Measurements from ENCODE around the gene UROS.
A peak's percentile ranks its signal among the peaks of the same experiment; 100 is the strongest.

Gene UROS
- total RNA-seq: 27.8 to 31.3 reads per million in 2 donors

- peak; percentile 88 for DNase-seq
Observed at GRCh38 chr10:125822878-125823662, at the start of gene UROS, which contains the start of gene BCCIP. UROS (minus strand) TSS chr10:125823258; CDS start chr10:125816499, 6,759 bp downstream. BCCIP (plus strand) TSS chr10:125823546; CDS start chr10:125823558, 12 bp downstream.

GRCh38 chr10:125871338-125871737 is 48.3 kb upstream of the UROS start:
- no peak for DNase-seq

DNA sequence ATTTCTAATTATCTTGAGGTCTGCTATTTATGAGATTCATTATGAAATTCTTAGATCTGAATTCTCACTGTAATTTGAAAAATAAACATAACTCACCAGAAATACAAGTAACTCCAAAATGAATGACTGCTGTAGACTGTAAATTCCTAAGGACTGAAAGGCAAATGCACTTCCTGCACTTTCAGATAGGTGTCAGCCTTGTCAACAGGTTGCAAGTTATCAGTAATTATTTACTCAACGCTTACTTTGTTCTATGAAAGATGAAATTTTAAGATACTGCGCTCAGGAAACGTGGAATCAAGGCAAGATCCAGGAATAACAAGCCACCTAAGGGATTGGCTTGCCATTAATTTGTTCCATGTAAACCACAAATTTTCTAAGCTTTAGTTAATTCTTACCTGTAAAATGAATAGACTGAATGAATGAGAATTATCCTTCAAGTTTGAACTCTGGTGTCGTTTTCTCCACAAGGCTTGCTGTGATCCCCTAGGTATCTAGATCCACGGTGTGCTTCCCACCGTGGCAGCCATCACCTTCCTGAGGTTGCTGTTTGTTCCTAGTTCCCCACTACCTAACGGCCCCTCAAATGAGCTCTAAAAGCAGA is 45.4 kb upstream of the UROS start:
- DNase-seq: no peak

GRCh38 chr10:125866421-125867029 is 43.5 kb upstream of the UROS start:
- no peak for DNase-seq

DNA sequence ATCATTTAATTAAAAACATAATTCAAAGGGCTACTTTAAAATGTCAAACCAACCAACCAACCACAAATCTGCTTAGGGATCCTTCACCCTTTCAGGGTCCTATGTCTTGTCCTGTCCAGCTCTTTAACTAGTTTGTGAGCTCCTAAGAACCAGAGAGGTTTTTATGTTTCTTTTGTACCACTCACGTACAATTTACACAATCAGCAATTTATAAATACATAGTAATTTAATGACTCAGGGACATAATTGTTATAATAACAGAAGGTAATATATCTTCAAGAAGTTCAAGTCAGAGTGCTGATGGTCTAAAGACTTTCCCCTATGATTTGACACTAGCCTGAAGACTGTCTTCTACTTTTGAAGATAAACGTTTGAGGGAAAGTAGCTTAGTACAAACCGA is 42.1 kb upstream of the UROS start:
- no peak for DNase-seq

GRCh38 chr10:125859128-125859817 is 36.2 kb upstream of the UROS start:
- no peak for DNase-seq

DNA sequence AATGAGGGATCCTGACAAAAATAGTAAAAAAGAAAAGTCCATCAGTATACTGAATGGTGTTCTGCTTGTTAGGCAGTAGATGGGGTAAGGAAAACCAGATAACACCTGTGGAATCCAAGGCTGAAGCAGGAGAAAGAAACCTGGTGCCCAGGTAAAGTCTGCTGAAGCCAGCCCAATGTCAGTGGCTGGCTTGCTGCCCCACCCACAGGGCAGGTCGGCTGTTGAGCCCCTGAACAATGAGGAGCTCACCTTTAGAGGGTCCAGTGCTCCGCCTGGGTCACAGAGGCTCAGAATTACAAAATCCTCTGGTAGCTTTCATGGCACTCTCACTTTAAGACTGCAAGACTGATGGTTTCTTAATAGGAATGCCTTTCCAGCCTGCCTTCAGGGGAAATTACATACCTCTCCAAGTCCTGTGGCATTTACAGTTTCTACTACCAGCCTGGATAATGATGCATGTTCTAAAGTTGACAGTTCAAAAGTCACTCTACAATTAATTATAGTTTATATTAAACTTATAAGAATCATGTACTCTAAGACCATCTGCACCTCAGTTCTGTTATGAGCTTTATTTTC is 34.2 kb upstream of the UROS start:
- no peak for DNase-seq

DNA sequence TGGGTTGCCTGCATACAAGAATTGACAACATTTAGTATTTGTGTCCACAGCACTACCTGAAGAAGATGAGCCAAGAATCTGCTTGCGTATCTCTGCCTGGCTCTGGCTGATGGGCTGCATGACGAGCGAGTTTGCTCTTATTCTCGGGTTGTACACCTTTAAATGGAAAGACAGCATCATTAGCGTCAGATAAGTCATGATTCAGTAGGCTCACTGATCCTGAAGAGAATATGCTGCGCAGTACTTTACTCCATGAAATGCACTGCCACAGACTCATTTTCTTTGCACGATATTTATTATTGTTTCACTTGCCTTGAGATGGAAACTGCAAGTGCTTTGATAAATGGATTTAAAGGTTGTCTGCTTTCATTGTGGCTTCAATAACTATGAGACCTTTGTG is 29.4 kb upstream of the UROS start:
- DNase-seq: no peak

GRCh38 chr10:125850766-125851731 is 28.0 kb upstream of the UROS start:
- no peak for DNase-seq

DNA sequence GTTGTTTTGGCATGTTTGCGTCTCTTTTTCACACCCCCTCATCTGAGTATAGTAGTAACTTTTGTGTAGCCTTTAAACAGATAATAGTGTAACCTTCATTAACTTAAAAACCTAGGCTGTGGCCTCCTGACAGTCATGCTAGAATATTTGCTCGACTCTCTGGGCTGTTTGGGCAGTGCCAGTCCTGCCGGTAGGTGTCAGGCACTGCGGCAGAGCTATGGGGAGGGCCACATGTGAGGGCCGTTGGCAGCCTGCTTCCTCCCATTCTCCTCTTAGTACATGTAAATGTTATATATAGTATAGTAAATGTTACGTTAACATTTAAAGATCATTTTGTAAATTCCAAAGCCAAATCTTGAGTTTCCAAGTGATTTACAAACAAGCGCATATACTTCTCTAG is 26.4 kb upstream of the UROS start:
- no peak for DNase-seq

- DNase-seq: no peak
Observed at GRCh38 chr10:125848857-125849256, 25.8 kb upstream of the UROS start.

DNA sequence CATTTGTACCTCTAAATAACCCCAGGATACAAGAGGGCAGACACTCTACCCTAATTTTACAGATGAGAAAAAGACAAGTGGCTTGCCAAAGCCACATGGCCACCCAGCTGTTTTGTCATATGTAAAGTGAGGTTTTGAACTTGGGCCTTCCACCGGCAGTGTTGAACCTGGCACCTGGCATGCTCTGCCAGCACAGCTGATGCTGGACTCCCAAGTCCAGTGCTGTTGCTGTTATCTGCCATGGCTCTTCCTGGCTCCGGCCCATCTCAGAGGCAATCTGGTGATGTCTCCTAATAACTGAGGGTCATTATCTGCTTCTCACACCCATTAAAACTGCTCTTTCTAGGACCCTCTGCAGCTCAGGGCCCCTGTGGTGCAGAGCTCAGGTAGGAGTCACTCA is 25.3 kb upstream of the UROS start:
- DNase-seq: no peak

GRCh38 chr10:125846894-125847293 is 23.8 kb upstream of the UROS start:
- no peak for DNase-seq

DNA sequence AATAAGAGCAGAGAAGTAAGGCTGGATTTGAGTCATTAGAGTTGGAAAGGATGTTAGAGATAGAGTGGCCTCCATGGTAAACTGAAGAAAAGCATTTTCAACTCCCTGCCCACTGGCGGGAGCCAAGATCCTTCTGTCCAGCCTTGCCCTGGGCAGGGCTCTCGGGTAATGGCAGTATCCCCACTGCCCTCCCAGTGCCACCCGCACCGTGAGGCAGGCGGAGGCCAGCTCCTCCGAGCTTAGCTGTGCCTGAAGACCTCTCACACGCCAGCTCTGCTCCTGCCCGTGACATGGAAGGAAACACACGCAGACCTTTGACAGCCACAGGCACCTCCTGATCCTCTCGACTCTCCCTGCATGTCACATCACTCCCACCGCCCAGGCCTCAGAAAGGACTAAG is 22.6 kb upstream of the UROS start:
- no peak for DNase-seq

GRCh38 chr10:125844751-125845221 is 21.7 kb upstream of the UROS start:
- no peak for DNase-seq

DNA sequence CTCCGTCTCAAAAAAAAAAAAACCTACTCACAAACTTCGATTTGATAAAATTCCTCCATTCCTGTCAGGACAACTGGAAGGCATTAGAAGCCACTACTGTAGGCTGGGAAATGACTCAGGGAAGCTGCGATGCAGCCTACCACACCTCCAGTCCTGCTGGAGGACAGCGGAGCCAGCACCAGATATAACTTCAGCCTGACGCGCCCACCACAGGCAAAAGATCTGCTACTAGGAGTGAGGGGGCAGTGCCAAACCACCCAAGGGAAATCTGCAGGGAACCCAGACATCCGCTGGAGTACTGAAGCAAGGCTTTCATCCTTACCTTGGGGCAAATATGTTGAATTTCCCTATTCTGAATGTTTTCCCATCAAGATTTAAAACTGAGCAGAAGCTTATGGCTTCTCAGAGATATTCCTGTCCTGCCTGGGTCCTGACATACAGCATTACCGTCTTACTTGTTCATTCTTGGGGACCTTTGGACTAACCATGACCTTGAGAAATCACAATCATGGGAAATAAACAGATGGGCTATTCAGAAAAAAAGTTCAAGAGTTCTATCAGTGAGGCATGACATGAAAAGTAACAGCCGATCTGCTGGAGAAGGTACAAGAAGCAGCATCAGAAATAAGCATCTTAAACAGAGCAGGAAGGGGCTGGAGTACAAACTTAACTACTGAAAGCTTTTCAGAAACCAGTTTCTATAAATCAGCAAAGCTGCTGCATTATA is 20.7 kb upstream of the UROS start:
- DNase-seq: no peak

GRCh38 chr10:125840955-125841354 is 17.9 kb upstream of the UROS start:
- no peak for DNase-seq

GRCh38 chr10:125840406-125840805 is 17.3 kb upstream of the UROS start:
- no peak for DNase-seq

DNA sequence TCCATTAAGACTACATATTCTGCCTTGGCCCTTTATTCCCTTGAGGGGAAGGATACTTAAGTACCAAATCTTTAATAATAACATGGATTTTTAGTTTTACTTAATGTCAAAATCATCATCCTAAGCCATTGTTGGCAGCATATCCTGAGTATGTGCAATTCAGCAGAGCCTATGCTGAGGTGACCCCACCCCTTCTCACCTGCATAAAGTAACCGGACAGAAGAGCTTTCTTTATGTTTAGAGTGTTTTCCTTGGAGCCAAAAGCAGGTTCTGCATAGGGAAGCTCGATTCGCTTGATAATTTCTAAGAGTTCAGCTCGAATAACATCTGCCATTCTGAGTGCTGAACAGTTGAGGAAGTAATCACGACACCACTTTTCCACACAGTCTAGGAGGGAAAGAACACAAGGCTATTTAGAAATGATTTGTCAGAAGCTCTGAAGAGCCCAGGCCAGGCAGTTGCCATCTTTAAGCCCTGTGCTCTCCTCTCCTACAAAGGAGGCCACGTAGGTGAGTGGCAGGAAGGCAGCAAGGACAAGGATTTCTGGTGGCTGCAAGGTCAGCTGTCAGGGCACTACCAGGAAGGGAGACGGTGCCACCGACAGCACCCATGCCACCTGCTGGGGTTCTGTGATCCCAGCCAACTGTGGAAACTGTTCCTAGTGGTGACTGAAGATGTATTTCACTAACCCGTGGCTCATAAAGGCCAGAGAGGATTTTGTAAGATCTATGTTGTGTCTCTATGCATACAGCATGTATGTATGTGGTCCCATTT is 15.9 kb upstream of the UROS start:
- DNase-seq: no peak

GRCh38 chr10:125836746-125837145 is 13.7 kb upstream of the UROS start:
- no peak for DNase-seq

All from T-helper 9 cell (primary cell).